Activated CD8-positive, alpha-beta T cell treated with anti-CD3 and anti-CD28 coated beads for 36 hours (primary cell): ENCODE results near the gene VSTM1. TPM values are rescaled to one million over a fixed set of nuclear protein-coding genes. Genes with fewer than 3 reads are reported as not detected.

Source experiments
- ATAC-seq: fragments of 200-7000 bp; cut with Tn5 transposase; one replicate; pipeline ENCODE4 v1.10.0; 2021; ENCODE audit warnings: mild to moderate bottlenecking, moderate library complexity
- CTCF ChIA-PET: fragments of 350-600 bp; sonication (Branson Sonifier 250); formaldehyde crosslinking; loops from one replicate; lab custom pipeline; 2021; ENCODE audit warnings: antibody characterized with exemption; lab: Charles Lee
- POLR2A ChIA-PET: fragments of 350-600 bp; sonication (Branson Sonifier 250); formaldehyde crosslinking; loops from one replicate; lab custom pipeline; 2021; ENCODE audit warnings: antibody characterized with exemption; lab: Charles Lee
- DNase-seq: peaks from one replicate; pipeline ENCODE4 v3.0.0-alpha.2; 2020
- H3K27ac Mint-ChIP-seq: one replicate; pipeline ENCODE4 v1.8.0; 2021; ENCODE audit warnings: mild to moderate bottlenecking, mixed read lengths
- H3K27me3 Mint-ChIP-seq: one replicate; pipeline ENCODE4 v1.8.0; 2021; ENCODE audit warnings: mixed read lengths
- H3K36me3 Mint-ChIP-seq: one replicate; pipeline ENCODE4 v1.8.0; 2021; ENCODE audit warnings: low read depth, mixed read lengths
- H3K4me1 Mint-ChIP-seq: one replicate; pipeline ENCODE4 v1.8.0; 2021; ENCODE audit warnings: low read depth, mixed read lengths
- H3K4me3 Mint-ChIP-seq: one replicate; pipeline ENCODE4 v1.8.0; 2021; ENCODE audit warnings: mild to moderate bottlenecking, moderate library complexity, mixed read lengths
- H3K9me3 Mint-ChIP-seq: one replicate; pipeline ENCODE4 v1.8.0; 2021; ENCODE audit warnings: mixed read lengths
- intact Hi-C: fragments of 100-400 bp; cut with micrococcal nuclease; formaldehyde crosslinking; loops from one replicate; pipeline ENCODE4 v1.10.0; 2022
- total RNA-seq, 2 experiments: library from RNA; stranded (reverse); gene quantifications; one replicate each; pipeline ENCODE4 v1.2.3, GENCODE V29; 2021
- TF ChIP-seq, protein P1 (sequence below): fragments of 200-600 bp; IDR thresholded peaks from one replicate; pipeline ENCODE4 v1.8.0; 2022; ENCODE audit warnings: antibody characterized with exemption, mild to moderate bottlenecking

VSTM1 gene
- total RNA-seq, 2 experiments from 2014 or later = not detected

DNA sequence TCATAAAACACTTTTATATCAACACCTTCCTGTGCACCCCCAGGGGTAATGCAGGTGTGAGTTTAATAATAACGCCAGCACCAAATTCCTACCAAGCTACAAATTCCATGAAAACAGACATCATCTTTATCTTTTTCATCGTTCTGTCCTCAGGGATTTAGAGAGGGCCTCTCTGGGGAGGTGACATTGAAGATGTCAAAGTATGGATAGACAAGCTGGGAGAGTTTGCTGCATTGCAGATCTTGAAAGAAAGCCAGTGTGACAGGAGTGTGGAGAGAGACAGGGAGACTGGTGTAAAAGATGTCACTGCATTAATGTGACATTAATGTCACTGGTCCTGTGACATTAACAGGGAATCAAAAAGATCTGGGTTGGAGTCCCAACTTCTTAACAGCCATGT lies 62.2 kb downstream of the VSTM1 start:
- Mint-ChIP-seq H3K4me3 (no peak overlapping the region), H3K4me1 (no peaks in the 10 kb centered on the region), H3K36me3 (no peaks in the 10 kb centered on the region), H3K9me3 (no peaks in the 10 kb centered on the region), H3K27ac (no peak overlapping the region), H3K27me3 (peaks cover 11% of the 10 kb centered on the region)
- intact Hi-C loops = no loop called here
- DNase-seq (no peak), ATAC-seq (no peak)
- TF ChIP-seq, protein P1, sequence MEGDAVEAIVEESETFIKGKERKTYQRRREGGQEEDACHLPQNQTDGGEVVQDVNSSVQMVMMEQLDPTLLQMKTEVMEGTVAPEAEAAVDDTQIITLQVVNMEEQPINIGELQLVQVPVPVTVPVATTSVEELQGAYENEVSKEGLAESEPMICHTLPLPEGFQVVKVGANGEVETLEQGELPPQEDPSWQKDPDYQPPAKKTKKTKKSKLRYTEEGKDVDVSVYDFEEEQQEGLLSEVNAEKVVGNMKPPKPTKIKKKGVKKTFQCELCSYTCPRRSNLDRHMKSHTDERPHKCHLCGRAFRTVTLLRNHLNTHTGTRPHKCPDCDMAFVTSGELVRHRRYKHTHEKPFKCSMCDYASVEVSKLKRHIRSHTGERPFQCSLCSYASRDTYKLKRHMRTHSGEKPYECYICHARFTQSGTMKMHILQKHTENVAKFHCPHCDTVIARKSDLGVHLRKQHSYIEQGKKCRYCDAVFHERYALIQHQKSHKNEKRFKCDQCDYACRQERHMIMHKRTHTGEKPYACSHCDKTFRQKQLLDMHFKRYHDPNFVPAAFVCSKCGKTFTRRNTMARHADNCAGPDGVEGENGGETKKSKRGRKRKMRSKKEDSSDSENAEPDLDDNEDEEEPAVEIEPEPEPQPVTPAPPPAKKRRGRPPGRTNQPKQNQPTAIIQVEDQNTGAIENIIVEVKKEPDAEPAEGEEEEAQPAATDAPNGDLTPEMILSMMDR = no peak
- ChIA-PET CTCF (no interaction called here), POLR2A (no interaction called here)

DNA sequence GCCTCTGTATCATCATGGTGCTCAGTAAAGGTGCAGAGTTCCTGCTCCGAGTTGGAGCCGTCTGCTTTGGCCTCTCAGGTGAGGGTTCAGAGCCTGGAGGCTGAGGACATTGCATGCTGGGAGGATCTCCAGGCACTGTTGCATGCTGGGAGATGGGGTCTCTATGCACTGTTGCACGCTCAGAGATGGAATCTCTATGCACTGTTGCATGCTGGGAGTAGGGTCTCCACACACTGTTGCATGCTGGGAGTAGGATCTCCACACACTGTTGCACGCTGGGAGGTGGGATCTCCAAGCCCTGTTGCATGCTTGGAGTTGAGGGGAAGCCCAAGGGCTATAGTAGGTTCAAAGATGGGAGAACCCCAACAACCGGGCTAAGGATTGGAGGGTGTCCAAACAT lies 64.0 kb downstream of the VSTM1 start:
- DNase-seq (no peak), ATAC-seq (no peak)
- ChIA-PET POLR2A (no interaction called here), CTCF (no interaction called here)
- intact Hi-C loops = no loop called here
- Mint-ChIP-seq H3K4me1 (no peaks in the 10 kb centered on the region), H3K27ac (no peak overlapping the region), H3K9me3 (no peaks in the 10 kb centered on the region), H3K4me3 (no peak overlapping the region), H3K36me3 (no peaks in the 10 kb centered on the region), H3K27me3 (peaks cover 18% of the 10 kb centered on the region)
- TF ChIP-seq, protein P1 = no peak

DNA sequence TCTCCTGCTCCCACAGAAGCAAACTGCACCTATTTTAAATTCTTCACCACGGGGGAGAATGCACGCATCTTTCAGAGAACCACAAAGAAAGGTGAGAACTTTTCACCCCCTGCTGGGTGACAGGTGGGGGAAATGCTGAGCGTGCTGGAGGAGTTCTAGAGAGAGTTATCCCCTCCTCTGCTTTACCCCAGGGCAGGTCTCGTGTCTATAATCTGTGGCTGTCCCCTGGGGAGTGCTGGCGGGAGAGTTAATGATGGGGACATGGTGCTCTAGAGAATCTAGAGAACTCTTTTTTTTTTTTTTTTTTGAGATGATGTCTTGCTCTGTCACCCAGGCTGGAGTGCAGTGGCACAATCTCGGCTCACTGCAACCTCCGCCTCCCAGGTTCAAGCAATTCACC lies 65.5 kb downstream of the VSTM1 start:
- DNase-seq = no peak
- ATAC-seq = no peak
- intact Hi-C loops = no loop called here
- H3K4me3 Mint-ChIP-seq = no peak overlapping the region
- ChIA-PET POLR2A (no interaction called here), CTCF (no interaction called here)
- H3K9me3 Mint-ChIP-seq = no peaks in the 10 kb centered on the region
- H3K36me3 Mint-ChIP-seq = no peaks in the 10 kb centered on the region
- TF ChIP-seq, protein P1 = no peak
- H3K4me1 Mint-ChIP-seq = no peaks in the 10 kb centered on the region
- peaks cover 32% of the 10 kb centered on the region for H3K27me3 Mint-ChIP-seq
- H3K27ac Mint-ChIP-seq = no peak overlapping the region

DNA sequence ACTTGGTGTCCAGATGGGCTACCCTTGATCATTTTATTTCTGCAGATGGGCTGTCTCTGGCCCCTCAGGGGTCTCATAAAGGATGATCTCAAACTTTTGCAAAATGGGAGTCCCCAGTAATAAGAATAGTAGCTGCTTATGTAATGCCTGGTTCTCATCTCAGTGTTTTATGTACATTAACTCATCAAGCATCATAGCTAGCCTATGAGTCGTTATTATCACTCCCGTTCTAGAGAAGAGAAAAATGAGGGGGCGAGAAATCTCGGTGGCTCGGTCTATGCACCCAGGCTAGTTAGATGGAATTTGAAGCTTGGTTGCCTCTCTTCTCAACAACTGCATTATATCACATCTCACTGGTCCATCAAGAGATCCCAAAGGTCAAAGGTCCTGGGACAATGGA lies 68.9 kb downstream of the VSTM1 start:
- peaks cover 3% of the 10 kb centered on the region for H3K4me1 Mint-ChIP-seq
- no peak overlapping the region for H3K27ac Mint-ChIP-seq
- POLR2A ChIA-PET = no interaction called here
- DNase-seq (no peak), ATAC-seq (no peak)
- CTCF ChIA-PET = interaction anchor here (1.7 kb wide), 1 partner anchor 35 kb away, joined by 6 read pairs; no protein-coding TSS in a partner anchor
- peaks cover 39% of the 10 kb centered on the region for H3K27me3 Mint-ChIP-seq
- H3K4me3 Mint-ChIP-seq = no peak overlapping the region
- intact Hi-C loops = no loop called here
- no peaks in the 10 kb centered on the region for H3K36me3 Mint-ChIP-seq
- H3K9me3 Mint-ChIP-seq = no peaks in the 10 kb centered on the region
- TF ChIP-seq, protein P1 = no peak

DNA sequence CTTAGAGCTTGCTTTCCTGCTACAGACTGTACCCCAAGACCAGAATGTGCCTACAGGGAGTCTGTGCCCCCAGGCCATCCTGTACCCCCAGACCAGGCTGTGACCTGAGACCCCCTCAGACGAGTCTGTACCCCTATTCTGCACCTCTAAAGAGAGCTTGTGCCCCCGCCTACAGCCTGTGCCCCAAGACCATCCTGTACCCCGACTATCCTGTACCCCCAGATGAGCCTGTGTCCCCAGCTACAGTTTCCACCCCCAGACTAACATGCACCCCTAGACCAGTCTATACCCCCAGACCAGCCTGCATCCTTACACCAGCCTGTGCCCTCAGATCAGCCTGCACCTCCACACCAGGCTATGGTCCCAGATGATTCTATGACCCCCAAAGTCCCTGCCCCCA lies 70.2 kb downstream of the VSTM1 start:
- ChIA-PET POLR2A (interaction anchor here (0.7 kb wide), 1 partner anchor 379 kb away, joined by 3 read pairs; no protein-coding TSS in a partner anchor), CTCF (interaction anchor here (1.7 kb wide), 1 partner anchor 36 kb away, joined by 6 read pairs; no protein-coding TSS in a partner anchor)
- Mint-ChIP-seq H3K4me1 (peaks cover 3% of the 10 kb centered on the region), H3K36me3 (no peaks in the 10 kb centered on the region), H3K27ac (no peak overlapping the region), H3K9me3 (no peaks in the 10 kb centered on the region), H3K4me3 (no peak overlapping the region), H3K27me3 (peaks cover 37% of the 10 kb centered on the region)
- intact Hi-C loops = no loop called here
- DNase-seq = no peak
- no peak for ATAC-seq
- TF ChIP-seq, protein P1 = no peak
